ENCODE results near the gene EID2.

- TF ChIP-seq, protein P1, sequence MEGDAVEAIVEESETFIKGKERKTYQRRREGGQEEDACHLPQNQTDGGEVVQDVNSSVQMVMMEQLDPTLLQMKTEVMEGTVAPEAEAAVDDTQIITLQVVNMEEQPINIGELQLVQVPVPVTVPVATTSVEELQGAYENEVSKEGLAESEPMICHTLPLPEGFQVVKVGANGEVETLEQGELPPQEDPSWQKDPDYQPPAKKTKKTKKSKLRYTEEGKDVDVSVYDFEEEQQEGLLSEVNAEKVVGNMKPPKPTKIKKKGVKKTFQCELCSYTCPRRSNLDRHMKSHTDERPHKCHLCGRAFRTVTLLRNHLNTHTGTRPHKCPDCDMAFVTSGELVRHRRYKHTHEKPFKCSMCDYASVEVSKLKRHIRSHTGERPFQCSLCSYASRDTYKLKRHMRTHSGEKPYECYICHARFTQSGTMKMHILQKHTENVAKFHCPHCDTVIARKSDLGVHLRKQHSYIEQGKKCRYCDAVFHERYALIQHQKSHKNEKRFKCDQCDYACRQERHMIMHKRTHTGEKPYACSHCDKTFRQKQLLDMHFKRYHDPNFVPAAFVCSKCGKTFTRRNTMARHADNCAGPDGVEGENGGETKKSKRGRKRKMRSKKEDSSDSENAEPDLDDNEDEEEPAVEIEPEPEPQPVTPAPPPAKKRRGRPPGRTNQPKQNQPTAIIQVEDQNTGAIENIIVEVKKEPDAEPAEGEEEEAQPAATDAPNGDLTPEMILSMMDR (IDR thresholded peaks at IDR 0.05 in 2 of 3, conservative IDR thresholded peaks at IDR 0.05 in 1 of 3; ENCODE audit: control insufficient read depth in 2 of 3, extremely low read depth in 1 of 3, insufficient read depth in 1 of 3, low read depth in 3 of 3, low read length in 3 of 3), result no peak
- no peak for TF ChIP-seq EGR1 (IDR thresholded peaks at IDR 0.05; ENCODE audit: borderline replicate concordance in 1 of 2, low read depth in 2 of 2, low read length in 2 of 2)
- no peak for TF ChIP-seq USF2 (IDR thresholded peaks at IDR 0.05; ENCODE audit: borderline replicate concordance, low read depth, low read length)
Measured at GRCh38 chr19:39492788-39493187, 47.2 kb downstream of the EID2 start.

All from GM12878 (cell line).